GM18870 (cell line): ENCODE results near the gene ASB3.
"Not testable (repeated sequence)": the region's sequence is repeated elsewhere in the genome, so short reads cannot be mapped to it uniquely, and the experiment has no call there.

ENCODE experiments used
- ATAC-seq: cut with Tn5 transposase; IDR thresholded peaks from one replicate; pipeline ENCODE4 v1.9.1; 2021; ENCODE audit warnings: moderate library complexity; ENCODE audit not compliant: unreplicated experiment

ASB3 gene

DNA sequence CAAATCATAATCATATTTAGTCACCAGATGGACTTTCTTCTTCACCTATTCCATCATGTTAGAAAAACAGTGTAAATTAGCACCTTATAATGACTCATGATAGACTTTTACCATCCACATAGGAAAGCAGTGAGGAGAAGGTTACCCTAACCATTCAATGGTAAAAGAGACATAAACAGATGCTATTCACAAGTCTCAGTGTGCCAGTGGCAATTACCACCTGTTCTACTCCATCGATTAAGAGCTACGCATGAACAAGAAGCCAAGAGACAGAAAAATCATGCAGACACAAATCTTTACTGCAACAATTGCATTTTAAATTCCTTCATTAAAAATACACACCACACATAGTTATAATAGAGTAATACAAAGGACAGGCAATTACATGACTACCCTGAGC lies 125.9 kb downstream of the ASB3 start:
- ATAC-seq = no peak

DNA sequence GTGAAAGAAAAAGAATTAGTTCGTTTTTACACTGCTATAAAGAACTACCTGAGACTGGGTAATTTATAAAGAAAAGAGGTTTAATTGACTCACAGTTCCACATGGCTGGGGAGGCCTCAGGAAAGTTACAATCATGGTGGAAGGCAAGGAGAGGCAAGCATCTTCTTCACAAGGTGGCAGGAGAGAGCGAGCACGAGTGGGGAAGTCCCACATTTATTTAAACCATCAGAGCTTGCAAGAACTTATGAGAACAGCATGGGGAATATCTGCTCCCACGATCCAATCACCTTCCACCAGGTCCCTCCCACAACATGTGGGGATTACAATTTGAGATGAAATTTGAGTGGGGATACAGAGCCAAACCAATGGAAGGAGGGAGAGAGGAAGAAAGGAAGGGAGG lies 128.3 kb downstream of the ASB3 start:
- ATAC-seq = not testable (repeated sequence)

DNA sequence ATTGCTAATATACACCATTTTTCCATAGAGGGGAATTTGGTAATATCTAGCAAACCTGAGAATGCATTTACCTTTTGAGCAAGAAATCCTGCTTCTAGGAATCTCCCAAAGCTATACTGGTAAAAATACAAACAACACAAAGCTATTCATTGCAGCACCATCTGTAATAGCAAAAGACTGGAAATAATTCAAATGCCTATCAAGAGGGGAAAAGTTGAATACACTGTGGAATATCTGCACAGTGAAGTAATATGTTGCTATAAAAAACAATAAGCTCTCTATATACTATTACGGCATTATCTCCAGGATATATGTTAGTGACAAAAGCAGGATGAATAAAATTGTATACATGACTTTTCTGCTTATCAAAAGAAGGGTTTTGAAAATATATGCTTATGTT lies 131.5 kb downstream of the ASB3 start:
- no peak for ATAC-seq

DNA sequence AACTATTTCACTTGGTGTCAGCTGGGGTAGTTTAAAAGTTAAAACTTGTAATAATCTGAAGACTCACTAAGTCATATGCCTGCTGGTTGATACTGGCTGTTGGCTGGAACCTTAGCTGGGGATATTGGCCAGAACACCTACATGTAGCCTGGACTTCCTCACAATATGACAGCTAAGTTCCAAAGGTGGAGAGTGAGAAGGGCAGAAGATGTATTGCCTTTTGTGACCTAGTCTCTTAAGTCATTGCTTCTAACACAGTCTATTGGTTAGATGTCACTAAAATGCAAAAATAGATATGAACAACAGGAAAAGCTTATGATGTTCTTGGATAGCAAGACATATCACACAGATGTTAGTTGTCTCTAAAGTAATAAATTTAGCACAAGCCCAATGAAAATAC lies 132.4 kb downstream of the ASB3 start:
- no peak for ATAC-seq

DNA sequence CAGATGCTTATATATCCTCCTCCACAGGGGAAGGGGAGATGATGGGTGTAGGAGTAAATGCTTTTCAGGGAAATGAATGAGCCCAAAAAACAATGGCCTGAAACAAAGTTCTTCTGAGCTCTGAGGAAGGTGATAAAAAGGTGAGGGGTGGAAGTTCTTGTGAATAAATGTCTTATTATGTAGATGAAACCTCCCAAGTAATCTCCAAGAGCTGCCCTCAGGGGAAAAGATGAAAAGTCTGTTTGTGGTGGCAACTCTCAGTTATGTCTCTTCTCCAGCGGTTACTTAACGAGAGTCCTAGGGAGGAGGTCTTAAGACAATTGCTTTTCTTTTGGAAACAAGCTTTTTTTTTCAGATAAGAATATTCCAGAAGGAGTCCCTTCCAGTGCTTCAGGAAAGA lies 134.6 kb downstream of the ASB3 start:
- ATAC-seq = no peak

DNA sequence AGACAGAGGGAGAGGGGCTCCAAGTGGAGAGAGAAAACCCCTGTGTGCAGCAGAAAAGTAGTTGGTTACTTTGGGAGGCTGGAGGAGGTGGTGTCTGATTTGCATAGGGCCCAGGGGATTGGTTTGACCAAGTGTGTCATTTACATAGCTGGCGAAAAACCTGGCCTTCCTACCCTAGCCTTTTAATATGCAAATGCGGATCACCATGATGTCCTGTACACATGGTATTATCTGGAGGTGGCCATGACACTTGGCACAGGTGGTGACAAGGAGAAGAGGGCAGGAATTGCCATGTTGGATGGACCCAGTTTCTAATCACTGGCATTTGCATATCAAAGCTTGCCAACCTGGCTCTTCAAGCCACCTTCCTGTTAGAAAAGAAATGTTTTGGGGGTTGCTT lies 140.0 kb downstream of the ASB3 start:
- ATAC-seq = no peak

DNA sequence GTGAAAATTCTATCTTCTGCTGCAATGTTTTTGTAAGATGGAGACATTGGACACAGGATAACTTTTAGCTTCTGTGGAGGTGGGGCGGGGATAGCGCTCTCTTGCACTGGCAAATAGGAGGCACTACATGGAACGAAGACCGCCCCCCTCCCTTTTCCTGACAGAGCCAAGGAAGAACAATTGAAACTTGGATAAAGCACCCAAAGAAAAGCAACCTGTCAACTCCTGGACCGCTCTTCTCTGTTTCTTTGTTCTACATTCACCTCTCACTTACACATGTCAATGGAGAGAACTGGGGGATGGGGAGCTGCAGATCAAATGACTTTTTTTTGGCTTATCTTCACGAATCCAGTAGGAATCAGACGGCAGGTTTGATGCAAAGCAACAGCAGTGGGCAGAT lies 145.5 kb downstream of the ASB3 start:
- no peak for ATAC-seq

DNA sequence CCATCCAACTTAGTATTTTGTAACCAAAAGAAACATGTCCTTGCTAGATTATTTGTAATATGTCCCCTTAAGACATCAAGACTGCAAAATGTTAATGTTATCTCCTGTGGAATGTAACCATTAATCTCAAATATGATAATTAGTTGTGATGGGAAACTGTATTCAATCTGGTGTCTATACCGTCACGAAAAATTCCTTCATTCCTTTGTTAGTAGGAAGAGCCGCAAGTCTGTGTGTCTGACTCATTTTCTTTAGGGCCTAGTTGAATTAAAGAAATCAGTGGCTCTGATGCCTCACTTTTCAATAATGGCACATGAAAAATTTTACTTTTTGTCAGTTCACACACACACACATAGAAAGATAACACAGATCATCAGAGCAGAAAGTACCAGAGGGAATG lies 146.3 kb downstream of the ASB3 start:
- ATAC-seq = no peak

DNA sequence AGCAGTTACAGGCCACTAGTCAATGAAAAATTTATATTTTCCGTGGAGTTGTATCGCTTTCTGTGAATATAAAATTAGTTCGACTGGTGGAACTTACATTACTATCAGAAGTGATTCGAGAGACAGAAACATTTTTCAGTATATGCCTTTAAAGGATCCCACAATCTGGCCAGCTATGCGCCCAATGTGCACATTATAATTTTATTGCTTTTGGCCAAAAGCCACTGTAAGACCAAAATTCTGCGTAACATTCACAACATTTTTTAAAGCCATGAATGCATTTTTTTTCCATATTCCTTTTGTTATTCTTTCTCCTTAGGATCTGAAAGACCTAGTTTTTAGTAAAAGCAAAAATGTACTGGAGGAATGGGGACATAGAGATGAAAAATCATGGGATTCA lies 150.2 kb downstream of the ASB3 start:
- no peak for ATAC-seq

DNA sequence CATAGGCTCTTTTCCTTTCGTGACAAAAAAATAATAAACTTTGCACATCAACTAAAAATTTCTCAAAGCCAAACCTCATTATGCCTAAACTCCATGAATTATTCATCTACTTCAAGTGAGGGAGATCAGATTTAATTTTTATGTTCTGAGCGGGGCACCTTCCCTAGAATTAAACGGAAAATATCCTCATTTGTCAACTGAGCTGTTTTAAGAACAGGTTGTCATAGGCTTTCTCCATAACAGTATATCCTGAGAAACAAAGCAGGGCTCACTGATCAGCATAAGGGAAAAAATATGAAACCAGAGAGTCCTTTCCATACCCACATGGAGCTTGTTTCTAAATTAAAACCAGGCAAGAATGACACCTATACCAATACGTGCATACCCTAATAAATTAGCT lies 150.6 kb downstream of the ASB3 start:
- no peak for ATAC-seq

DNA sequence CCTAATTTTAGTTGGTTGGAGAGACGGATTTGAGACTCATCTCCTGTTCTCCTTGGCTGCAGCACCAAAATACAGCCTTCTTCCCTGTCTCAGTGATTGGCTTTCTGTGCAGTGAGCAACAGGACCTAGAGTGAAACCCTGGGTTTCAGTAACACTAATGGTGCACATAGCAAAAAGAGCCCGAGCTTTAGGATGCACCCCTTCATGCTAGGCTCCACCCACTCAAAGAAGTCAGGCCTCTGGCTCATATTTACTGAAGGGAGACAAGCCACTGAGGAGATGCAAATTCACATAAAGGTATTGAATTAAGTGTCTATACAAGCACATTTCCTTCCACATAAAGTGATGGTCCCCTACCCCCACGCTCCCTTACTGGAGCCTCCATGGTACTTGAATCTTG lies 151.1 kb downstream of the ASB3 start:
- no peak for ATAC-seq

DNA sequence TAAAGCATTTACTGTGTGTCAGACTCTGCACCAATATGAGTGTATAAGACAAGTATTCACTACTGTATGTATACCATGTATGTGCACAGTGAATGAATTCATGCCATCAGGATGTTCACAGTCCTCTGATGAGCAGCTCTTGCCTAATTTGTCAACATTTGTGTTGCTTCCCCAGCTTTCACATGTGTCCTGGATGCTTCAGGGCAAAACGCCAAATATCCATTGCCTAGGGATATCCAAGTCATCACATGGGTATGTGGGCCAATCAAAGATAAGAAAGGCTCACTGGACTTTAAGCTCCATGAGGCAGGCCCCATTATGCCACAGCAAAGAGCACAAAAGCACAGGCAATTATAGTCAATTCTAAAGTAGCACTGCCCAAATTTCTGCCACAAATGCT lies 153.3 kb downstream of the ASB3 start:
- ATAC-seq = no peak

DNA sequence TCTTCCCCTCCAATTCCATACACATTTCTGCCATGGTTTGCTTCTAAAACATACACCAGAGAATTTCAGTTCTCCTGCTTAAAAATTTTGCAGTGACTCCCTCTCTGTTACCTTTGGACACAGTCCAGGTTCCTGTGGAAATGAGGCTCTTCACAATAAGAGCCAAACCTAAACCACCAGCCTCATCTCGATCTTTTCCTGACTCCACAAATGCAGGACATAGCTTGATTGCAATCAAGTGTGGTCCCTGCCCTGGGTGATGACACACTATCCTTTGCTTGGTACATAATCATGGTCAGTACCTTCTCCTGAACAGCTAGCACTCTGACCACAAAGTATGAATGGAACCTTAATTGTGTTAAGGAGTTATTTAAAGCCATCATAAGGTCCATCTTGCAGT lies 154.0 kb downstream of the ASB3 start:
- ATAC-seq = no peak

DNA sequence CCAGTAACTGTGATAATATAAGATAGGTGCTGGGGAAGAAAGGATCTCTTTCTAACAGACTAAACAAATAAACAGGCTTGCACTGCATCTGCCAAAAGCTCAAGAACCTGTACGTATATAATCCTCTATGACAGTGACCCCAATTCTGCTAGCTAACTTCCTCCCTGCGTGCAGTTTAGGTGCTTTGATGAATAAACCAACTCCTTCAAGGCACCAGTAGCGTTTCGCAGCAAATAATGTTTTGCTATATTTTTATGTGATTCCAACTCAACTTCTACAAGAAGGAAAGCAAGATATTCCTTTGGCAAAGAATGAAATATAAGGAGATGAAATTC lies 154.7 kb downstream of the ASB3 start:
- ATAC-seq = peak; percentile 13

DNA sequence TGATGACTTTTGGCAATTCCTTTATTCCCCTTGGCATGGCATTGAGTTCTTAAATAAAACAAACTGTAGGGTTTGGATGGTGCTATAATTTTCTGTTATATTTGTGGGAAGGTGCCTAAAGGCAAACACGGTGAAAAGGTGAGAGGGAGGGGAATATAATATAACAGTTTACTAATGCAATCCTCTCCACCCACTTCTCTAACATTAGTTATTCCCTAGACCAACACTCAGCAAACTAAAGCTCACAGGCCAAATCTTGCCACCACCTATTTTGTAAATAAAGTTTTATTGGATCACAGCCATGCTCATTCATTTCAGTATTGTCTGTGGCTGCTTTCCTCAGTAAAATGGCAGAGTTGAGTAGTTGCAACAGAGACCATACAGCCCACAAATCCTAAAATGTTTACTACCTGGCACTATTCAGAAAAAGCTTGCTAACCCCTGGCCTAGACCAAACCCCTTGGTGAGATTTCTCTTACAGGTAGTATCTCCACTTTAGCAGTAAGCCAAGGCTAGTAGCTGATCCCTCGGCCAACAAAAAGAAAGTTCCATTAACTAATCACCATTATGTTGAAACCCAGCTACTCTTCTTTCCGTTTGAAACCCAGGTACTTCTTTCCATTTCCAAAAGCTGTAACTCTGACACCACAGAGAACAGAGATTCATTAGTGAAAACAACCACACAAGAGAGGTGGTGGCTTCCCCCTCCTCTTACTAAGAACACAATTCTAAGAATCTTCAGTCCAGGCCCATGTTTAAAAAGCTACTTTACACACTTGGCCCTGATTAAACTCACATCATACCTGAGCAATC lies 155.2 kb downstream of the ASB3 start:
- ATAC-seq = peak; percentile 44

DNA sequence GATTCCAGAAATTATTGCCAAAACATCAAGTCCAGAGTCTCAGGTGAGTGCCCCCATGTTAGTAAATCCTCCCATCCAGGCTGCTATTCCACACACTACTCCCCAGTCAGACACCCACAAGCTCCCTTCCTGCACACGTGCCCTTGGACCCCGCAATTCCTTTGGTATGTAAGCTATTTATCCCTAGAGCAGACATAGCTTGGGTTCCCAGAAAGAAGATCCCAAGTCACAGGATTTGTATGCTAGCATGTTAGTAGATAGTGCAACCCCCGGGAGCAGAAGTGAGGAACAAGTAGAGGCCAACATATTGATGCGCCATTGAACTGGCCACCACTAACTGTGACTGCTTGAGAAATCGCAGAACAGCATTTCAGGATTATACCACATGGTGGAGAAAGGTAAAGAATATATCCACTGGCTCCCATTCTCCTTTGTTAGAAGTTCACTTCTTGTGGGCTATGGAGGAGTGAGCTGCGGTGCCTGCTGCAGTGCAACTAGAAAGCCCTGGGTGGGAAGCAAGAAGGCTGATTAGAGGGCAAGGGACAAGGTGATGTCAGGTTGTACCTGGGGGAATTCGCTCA lies 156.6 kb downstream of the ASB3 start:
- no peak for ATAC-seq

DNA sequence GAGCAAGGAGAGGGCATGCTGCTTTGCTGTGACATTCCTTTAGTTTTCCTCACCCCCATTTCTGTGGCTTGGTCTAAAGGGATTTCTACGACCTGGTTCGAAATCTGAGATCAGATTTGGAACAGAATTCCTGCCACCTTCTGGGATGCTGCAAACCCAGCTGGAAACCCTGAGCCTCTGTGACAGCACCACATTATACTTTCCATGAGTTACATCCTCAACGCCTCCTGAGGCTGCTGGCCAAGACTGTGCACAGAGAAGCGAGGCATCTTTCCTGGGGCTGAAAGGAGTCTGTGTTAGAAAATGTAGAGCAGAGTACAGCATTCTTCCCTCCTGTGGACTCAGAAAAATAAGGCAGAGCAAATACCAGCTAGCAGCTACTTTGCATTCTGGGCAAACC lies 157.3 kb downstream of the ASB3 start:
- no peak for ATAC-seq

DNA sequence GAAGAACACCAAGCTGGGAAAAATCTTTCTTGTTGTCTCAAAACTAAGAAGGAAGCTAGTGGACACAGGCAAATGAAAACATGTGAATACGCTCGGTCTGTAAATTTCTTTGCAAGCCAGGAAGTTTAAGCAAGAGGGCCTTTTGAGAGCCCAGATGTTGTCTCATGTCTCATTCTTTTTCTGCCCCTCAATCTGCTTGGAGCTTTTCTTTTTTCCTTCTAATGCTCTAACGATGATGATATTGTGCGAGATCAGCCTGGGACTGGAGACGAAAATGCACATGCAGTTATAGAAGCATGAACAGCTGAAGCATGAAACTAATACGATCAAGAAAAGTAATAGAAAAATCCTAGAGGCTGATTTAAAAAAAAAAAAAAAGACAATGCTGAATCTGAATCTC lies 157.8 kb downstream of the ASB3 start:
- ATAC-seq = no peak

DNA sequence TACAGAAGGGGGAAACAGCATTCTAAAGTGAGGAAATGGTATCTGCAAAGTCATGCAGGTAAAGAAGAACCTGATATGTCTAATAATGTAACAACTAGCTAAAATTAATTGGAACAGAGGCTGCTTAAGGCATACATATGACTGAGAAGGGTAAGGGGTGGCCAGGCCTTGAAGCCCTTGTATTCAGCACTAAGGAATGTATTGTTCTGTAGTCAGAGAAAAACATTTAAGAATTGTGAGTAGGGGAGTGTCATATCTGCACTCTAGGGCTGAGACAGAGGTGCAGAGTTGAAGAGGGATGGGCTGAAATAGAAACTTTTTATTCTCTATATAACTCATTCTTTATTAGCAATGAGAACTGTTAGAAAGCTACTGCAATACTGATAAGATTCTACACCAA lies 164.6 kb downstream of the ASB3 start:
- ATAC-seq = no peak

DNA sequence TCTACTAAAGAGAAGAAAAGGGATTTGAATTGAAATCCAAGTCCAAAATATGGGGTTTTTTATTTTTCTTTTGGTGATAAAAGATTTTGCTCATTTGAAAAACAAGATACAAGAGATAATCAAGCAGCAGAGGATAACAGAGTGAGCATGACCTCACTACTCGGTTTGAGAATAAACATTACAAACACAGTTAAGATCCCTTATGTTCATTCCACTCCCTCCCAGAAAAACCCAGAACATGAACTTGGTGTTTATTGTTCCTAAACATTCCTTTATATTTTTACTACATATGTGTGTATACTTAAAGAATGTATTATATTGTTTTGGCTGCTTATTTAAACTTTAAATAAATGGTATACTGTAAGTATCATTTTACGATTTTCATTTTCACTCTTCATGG lies 165.8 kb downstream of the ASB3 start:
- no peak for ATAC-seq
